Astrocyte (in vitro differentiated cells and primary cell): Measurements from ENCODE around the gene VPS72.

Source experiments
- EZH2 ChIP-seq: IDR thresholded peaks from 2 replicates; pipeline ENCODE4 v1.6.1; 2012; ENCODE audit warnings: mild to moderate bottlenecking, low read length, inconsistent platforms; ENCODE audit not compliant: insufficient read depth
- TF ChIP-seq, protein P1 (sequence below): IDR thresholded peaks from 2 replicates; pipeline ENCODE4 v1.5.1; 2011; ENCODE audit warnings: low read depth, mild to moderate bottlenecking, inconsistent platforms, low read length, moderate library complexity; ENCODE audit not compliant: insufficient read depth

DNA sequence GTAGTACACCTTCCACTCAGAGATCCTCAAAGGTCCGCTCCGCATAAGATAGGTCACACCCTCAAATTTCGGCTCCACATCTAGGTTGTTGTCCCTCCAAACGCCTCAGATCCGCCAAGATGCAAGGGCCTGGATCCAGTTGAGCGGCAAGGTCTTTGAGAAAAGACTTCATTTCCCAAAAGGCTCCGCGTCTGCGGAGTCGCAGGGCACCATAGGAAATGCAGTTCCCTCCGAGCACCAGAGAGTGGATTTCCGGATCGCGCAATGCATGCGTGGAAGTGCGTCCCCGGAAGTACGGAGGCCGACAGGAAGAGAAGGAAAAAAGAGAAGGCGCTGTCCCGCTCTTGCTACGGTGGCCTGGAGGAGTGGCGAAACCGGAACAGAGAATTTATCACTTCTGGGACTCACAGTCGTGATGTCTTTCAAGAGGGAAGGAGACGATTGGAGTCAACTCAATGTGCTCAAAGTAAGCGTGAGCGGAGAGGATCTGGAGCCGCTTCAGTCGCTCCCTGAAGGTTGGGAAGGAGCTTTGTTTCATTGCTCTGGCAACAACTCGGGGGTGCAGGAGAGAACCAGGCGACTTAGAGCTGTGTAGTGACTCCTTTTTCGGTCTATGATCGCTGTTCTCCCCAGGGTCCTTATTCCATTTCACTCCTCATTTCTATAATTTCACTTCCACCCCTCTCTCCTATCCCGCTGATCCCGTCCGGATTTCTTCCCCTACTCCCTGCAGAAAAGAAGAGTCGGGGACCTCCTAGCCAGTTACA is 24.1 kb downstream of the VPS72 start, which contains the start of the genes LYSMD1 and SCNM1:
- TF ChIP-seq, protein P1, sequence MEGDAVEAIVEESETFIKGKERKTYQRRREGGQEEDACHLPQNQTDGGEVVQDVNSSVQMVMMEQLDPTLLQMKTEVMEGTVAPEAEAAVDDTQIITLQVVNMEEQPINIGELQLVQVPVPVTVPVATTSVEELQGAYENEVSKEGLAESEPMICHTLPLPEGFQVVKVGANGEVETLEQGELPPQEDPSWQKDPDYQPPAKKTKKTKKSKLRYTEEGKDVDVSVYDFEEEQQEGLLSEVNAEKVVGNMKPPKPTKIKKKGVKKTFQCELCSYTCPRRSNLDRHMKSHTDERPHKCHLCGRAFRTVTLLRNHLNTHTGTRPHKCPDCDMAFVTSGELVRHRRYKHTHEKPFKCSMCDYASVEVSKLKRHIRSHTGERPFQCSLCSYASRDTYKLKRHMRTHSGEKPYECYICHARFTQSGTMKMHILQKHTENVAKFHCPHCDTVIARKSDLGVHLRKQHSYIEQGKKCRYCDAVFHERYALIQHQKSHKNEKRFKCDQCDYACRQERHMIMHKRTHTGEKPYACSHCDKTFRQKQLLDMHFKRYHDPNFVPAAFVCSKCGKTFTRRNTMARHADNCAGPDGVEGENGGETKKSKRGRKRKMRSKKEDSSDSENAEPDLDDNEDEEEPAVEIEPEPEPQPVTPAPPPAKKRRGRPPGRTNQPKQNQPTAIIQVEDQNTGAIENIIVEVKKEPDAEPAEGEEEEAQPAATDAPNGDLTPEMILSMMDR = no peak
- no peak for TF ChIP-seq EZH2
